Amygdala (tissue), 56 donors: ENCODE results near the gene ABCB1.

Source experiments
- DNase-seq, 56 donors: peaks; one replicate each; lab custom pipeline; 2025; lab: John Stamatoyannopoulos, UW

ABCB1 gene

GRCh38 chr7:87517136-87517815 is 83.4 kb downstream of the ABCB1 start:
- DNase-seq, result no peak

DNA sequence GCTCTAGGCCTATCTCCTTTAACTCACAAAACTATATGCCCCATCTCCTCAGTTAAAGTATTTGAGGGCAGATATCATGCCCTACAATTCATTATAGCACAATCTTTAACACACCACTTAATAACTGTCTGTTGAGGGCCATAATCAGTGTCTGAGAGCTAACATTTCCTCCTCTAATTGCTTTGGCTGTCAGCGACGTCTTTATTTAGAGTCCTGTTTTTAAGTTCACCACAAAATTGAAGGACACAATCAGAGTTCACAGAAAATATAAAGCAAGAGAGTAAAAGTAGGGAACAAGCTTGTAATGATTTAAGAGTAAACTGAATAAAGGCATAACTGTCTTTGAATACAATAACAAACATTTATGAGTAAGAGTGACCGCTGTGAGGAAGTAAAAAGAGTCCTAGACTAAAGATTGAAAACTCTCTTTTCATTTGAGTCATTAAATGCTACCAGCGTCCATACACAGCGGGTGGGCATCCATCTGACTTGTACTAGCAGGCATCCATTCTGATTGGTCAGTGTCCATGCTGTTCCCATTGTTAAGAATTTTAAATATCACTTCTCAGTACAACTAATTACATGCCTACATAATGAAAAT is 86.8 kb downstream of the ABCB1 start:
- no peak for DNase-seq

GRCh38 chr7:87512906-87513305 is 87.8 kb downstream of the ABCB1 start:
- DNase-seq, result no peak

GRCh38 chr7:87511510-87511909 is 89.2 kb downstream of the ABCB1 start:
- no peak for DNase-seq

DNA sequence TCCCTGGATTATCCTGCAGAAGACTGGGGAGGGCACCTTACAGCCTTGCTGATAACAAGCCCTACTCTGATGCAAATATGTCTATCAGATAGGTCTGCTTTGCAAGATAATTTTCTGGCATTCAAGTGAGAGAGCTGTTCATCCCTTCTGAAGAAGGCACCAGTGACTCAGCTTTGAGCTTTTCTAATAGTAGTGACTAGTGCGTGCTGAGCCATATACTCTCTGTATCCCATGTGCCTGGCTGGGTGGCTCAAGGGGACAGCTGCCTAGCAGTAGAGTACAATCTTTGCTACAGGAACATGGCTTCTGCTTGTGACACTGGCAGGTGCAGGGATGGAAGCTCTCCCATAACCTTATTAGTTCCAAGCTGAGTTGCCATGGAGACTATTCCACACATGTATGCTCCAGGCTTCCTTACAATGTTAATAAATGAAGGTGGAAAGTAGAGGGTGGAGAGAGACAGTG is 90.2 kb downstream of the ABCB1 start:
- DNase-seq, result peak in 4 of 56 donors; percentile 1 to 14 (median 2)

DNA sequence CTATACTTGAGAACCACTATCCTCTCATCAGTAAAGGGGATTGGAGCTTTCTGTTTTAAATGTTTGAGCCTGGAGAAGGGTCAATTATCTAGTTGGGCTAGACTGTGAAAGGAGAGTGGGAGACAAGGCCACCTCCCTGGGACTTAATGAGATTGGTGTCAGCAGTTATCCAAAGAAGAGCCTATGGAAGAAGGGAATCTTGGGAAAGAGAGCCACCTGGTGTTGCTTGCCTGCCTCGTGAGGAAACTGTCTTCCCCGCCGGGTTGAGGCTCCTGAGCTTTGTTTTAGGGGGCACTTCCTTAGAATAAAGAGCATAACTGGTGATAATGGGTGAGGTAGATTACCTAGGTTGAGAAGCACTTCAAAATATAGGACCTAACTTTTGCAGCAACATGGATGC is 93.2 kb downstream of the ABCB1 start:
- DNase-seq, result no peak

DNA sequence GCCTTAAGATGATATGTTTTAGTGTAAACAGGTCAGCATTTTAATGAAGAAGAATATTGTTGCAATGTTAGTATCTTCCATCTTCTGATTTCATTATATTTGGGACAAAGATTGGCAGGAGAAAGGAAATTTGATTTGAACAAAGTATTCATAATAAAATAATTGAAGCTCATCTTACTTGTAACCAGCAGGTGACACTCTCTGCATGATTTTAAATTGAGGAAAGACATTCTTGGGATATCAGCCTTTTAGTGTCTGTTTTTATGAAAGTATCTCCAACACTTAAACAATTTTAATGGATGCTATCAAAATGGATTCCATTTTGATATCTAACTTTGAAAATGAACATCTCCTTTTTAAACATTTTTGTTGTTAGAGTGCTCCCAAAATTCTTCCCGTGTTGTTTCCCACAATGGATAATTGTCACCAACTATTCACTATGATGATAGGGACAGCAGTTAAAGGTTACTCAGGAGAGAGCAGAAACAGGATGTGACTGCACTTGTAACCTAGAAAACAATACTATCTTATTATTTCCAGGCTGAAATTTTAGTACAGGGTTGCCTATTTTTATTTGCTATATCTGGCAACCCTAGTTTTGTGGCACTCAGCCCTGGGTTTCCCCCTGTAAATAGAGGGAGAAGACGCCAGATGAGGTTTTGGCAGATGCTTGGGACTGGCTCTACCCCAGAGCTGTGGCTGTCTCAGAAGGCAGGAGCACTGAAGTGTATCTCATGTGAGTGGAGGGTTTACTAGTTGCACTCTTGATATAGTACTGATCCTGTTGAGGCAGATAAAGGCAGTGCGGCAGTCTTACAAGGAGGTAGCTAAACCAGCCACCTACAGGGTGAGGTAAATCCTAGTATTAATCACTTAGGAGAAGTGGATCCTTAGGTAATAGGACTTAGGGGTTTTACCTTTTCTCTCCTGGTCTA is 94.2 kb downstream of the ABCB1 start:
- DNase-seq, result no peak

GRCh38 chr7:87505557-87506245 is 95.0 kb downstream of the ABCB1 start:
- no peak for DNase-seq

DNA sequence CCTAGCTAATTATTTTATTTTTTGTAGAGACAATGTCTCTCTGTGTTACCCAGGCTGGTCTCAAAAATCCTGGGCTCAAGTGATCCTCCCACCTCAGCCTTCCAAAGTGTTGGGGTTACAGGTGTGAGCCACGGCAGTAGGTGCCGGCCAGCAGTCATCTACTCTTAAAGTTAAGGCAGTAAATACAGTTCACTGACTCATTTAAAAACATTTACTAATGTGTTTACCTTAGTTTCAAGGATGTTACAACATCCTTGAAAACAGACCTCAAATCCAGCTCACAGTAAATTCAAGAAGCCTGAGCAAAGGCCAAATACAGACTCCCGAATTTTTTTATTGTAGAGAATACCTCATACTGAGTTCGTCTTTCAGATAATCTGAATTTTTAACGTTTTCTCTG is 95.6 kb downstream of the ABCB1 start:
- no peak for DNase-seq

GRCh38 chr7:87499494-87499893 is 101.2 kb downstream of the ABCB1 start:
- no peak for DNase-seq

DNA sequence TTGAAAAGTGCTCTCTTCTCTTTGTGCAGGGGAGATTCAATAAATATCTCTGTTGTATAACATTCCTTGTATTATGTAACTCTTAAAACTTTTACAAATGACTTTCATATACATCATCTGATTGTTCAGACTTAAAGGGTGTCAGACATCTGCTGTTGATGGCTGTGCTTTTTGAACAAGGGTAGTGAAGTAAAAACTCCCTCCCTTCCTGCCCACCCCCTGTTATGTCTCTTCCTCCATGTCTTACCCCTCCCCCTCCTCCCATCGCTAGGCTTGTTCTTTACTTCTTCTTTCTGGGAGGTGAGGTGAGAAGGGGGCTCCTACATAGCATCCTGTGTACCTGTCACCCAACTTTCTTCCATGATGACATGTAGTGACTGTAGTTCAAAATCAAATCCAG is 101.8 kb downstream of the ABCB1 start:
- DNase-seq, result no peak

GRCh38 chr7:87497482-87497881 is 103.2 kb downstream of the ABCB1 start:
- DNase-seq, result no peak

DNA sequence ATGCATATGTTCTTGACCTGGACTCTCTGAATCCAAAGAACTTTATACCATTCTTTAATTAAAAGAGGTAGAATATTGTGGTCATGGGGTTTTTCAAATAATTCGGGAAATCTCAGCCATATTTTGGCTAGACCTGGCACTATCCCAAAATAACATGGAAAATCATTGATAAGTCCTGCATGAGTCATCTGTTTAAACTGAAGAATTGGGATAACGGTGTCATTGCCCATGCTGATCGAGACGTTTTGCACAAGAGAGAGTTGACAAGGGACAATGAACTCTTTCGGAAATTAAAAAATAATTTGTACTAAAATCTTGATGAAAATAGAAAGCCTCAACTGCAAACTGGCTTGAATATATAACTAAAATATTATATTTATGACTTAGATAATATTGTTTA is 105.3 kb downstream of the ABCB1 start:
- DNase-seq, result no peak

GRCh38 chr7:87494454-87494853 is 106.2 kb downstream of the ABCB1 start:
- no peak for DNase-seq

GRCh38 chr7:87483131-87483530 is 117.6 kb downstream of the ABCB1 start:
- DNase-seq, result no peak

- no peak for DNase-seq
Observed at GRCh38 chr7:87482115-87482514, 118.6 kb downstream of the ABCB1 start.

DNA sequence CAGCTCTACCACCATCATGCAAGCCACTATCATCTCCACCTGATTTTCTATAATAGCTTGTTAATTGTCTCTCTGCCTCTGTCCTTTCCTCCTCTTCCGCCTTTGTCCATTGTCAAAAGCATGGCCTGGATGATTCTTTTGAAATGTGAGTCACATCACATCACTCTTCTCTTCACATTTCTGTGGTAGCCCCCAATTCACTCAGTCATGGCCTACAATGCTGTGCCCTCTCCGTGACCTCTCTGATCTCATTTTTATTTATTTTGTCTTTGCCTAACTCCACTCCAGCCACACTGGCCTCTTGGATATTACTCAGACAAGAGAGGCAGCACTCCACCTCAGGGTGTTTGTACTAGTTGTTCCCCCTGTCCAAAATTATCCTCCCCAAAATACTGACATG is 120.3 kb downstream of the ABCB1 start:
- DNase-seq, result no peak

GRCh38 chr7:87479951-87480350 is 120.7 kb downstream of the ABCB1 start:
- DNase-seq, result no peak

- DNase-seq, result no peak
Observed at GRCh38 chr7:87476179-87476557, 124.5 kb downstream of the ABCB1 start.

GRCh38 chr7:87475359-87476178 is 125.1 kb downstream of the ABCB1 start, which contains the start of gene ABCB4:
Gene ABCB4, minus strand, starts transcription at chr7:87475680. Its CDS starts 215 bp downstream, at chr7:87475465.
- DNase-seq, result peak in 1 of 56 donors; percentile 4
